Central memory CD8-positive, alpha-beta T cell (primary cell): ENCODE results near the gene HPGDS.
"Not testable (repeated sequence)": the region's sequence is repeated elsewhere in the genome, so short reads cannot be mapped to it uniquely, and the experiment has no call there.

Source experiments
- ATAC-seq: fragments of 150-1000 bp; cut with Tn5 transposase; replicated peaks from 2 replicates; pipeline ENCODE4 v1.10.0; 2022; ENCODE audit warnings: mild to moderate bottlenecking, moderate FRiP score, moderate number of reproducible peaks; ENCODE audit not compliant: poor library complexity, severe bottlenecking; ENCODE audit errors: extremely low read depth
- DNase-seq, 2 donors: peaks; one replicate each; pipeline ENCODE4 v3.0.0; 2021; ENCODE audit warnings: low spot score in 2 of 2
- H3K27ac Mint-ChIP-seq: one replicate; pipeline ENCODE4 v1.8.0; 2022; ENCODE audit warnings: low read depth, mild to moderate bottlenecking, moderate library complexity, mixed read lengths
- H3K27me3 Mint-ChIP-seq: one replicate; pipeline ENCODE4 v1.8.0; 2022; ENCODE audit warnings: mixed read lengths
- H3K36me3 Mint-ChIP-seq: one replicate; pipeline ENCODE4 v1.8.0; 2022; ENCODE audit warnings: mild to moderate bottlenecking, moderate library complexity, mixed read lengths; ENCODE audit not compliant: insufficient read depth
- H3K4me1 Mint-ChIP-seq: one replicate; pipeline ENCODE4 v1.8.0; 2022; ENCODE audit warnings: mixed read lengths
- H3K4me3 Mint-ChIP-seq: one replicate; pipeline ENCODE4 v1.8.0; 2022; ENCODE audit warnings: mild to moderate bottlenecking, moderate library complexity, mixed read lengths
- H3K9me3 Mint-ChIP-seq: one replicate; pipeline ENCODE4 v1.8.0; 2022; ENCODE audit warnings: mixed read lengths

The HPGDS gene

DNA sequence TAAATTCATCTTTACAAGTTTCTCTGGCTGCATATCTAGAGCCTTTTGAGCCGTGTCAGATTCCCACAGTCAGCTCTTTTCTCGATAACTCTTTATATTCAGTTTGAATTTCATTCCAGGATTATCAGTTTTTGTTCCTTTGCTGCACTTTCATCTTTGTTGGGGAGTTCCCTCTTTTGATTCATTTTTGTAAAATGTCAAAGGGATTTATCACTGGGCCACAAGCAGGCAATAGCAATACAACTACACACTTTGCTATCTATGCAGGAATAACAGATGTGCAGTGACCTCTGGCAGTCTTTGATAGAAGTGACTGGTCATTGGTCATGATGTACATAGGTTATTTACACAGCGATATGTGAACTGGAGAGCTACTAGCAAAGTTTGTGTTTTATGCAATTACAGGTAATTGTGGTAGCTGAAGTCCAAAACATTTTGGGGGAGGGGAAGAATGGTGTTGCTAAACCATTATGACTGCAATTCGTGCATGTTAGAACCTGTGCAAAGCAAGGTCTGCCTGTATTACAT, 43.8 kb downstream of the HPGDS start:
- Mint-ChIP-seq H3K27me3 (no peaks in the 10 kb centered on the region), H3K4me1 (no peaks in the 10 kb centered on the region), H3K27ac (no peak overlapping the region), H3K4me3 (no peak overlapping the region), H3K9me3 (no peaks in the 10 kb centered on the region), H3K36me3 (no peaks in the 10 kb centered on the region)
- ATAC-seq (no peak), DNase-seq (no peak)

DNA sequence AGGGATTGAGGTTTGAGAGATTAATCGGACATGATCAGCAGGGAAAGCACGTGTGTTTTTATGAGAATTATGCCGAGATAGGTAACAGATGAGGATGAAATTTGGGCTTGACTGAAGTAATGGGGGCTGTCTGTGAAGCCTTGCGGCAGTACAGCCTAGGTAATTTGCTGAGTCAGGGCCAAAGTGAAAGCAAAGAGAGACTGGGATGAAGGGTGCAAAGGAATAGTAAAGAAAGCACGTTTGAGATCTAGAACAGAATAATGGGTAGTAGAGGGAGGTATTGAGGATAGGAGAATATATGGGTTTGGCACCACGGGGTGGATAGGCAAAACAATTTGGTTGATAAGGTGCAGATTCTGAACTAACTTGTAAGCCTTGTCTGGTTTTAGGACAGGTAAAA, 47.2 kb downstream of the HPGDS start:
- not testable (repeated sequence) for H3K4me3 Mint-ChIP-seq, H3K9me3 Mint-ChIP-seq

DNA sequence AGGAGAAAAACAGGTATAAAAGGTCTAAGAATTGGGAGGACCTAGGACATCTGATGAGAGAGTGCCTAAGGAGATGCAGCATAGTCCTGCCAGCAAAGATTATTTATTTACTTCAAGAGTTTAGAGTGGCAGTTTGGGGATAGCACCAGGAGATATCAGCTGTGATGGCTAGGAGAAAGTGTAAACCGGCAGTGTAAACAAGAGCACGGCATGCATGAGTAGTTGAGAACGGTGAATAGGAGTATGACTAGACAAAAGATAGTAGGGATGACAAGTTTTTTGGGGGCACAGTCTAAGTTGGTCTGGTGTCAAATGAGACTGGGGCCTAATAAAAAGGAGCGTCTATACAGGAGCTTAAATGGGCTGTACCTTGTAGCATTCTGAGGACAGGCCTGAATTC, 48.7 kb downstream of the HPGDS start:
- not testable (repeated sequence) for ATAC-seq, H3K27me3 Mint-ChIP-seq, H3K4me3 Mint-ChIP-seq, DNase-seq, H3K9me3 Mint-ChIP-seq, H3K27ac Mint-ChIP-seq, H3K4me1 Mint-ChIP-seq, H3K36me3 Mint-ChIP-seq

More for the DNA sequence above, 47.2 kb downstream of the HPGDS start:
- H3K27ac Mint-ChIP-seq, H3K27me3 Mint-ChIP-seq, DNase-seq, ATAC-seq, H3K36me3 Mint-ChIP-seq, H3K4me1 Mint-ChIP-seq: not testable (repeated sequence)

DNA sequence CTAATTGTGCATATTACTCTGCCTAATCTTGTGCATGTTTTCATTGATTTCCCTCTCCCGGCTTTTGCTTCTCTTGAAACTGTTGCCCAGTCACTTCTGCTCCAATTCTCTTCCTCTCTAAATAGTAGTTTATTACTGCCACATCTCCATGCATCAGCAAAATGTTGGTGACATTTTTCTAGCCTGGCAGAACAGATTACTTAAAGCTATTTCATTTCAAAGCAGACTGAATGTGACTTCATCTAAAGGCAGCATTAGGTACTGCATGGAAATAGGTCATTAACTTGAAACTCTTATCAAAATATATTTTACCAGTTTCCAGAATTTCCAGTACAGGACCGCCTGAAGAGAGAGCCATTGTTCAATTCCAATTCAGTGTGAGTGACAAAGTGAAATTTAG, 52.4 kb downstream of the HPGDS start:
- H3K27ac Mint-ChIP-seq: peak overlapping the region; percentile 1
- H3K4me1 Mint-ChIP-seq: no peaks in the 10 kb centered on the region
- peaks cover 25% of the 10 kb centered on the region for H3K36me3 Mint-ChIP-seq
- H3K4me3 Mint-ChIP-seq: no peak overlapping the region
- no peak for ATAC-seq
- H3K9me3 Mint-ChIP-seq: no peaks in the 10 kb centered on the region
- H3K27me3 Mint-ChIP-seq: no peaks in the 10 kb centered on the region
- DNase-seq: no peak

DNA sequence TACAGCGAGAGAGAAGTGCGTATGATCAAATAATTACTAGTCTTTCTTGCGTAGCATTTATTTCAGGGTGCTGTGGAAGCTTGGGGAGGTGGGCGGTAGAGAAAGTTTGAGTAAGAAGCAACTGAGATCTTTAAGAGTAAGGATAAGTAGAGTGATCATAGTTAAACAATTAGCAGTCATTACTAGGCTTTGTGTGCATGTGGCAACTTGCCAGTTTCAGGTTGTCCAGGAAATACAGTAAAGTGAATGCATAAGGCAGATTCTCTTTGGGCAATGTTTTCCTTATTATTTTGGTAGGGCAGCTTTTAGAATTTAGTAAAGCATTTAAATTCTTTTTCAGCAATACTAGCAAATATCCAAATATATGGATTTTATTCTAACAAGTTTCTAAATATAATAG, 57.0 kb downstream of the HPGDS start:
- Mint-ChIP-seq H3K4me3 (no peak overlapping the region), H3K36me3 (peaks cover 49% of the 10 kb centered on the region), H3K27ac (no peak overlapping the region)

DNA sequence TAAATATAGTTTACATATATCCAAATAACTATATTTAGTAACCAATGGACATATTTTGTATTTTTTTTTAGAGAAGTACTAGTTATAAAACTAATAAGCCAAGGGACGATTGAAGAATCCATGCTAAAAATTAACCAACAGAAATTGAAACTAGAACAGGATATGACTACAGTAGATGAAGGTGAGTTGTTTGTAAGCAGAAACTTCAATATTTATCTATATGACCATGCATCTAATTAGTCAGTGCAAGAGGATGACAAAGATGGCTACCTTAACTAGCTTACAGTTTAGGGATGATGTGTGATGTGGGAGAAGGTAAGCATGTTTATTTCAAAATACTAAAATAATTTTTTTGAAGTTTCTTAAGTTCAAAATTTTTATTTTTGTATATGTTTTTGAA, 57.7 kb downstream of the HPGDS start:
- Mint-ChIP-seq H3K27me3 (no peaks in the 10 kb centered on the region), H3K4me3 (no peak overlapping the region), H3K36me3 (peaks cover 47% of the 10 kb centered on the region), H3K27ac (no peak overlapping the region), H3K4me1 (no peaks in the 10 kb centered on the region), H3K9me3 (no peaks in the 10 kb centered on the region)
- DNase-seq (no peak), ATAC-seq (no peak)

More for the DNA sequence above, 57.0 kb downstream of the HPGDS start:
- Mint-ChIP-seq H3K9me3 (no peaks in the 10 kb centered on the region), H3K27me3 (no peaks in the 10 kb centered on the region), H3K4me1 (no peaks in the 10 kb centered on the region)
- DNase-seq (no peak), ATAC-seq (no peak)

DNA sequence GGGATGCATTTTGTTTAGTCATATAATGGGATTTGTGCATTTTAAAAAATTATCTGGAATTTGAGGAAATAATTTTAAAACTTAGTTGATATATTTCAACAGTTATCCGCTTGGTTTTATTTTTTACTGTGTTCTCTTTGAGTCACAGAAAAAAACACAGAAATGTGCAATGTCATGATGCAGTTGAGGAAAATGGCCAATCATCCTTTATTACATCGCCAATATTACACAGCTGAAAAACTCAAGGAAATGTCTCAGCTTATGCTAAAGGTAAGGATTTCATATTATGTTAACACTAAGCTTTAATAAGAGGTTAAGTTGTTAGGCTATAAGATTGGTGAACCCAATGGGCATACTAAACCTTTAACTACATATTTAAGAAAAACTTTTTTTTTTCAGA, 63.9 kb downstream of the HPGDS start:
- Mint-ChIP-seq H3K27ac (no peak overlapping the region), H3K36me3 (peaks cover 56% of the 10 kb centered on the region), H3K4me1 (no peaks in the 10 kb centered on the region), H3K27me3 (no peaks in the 10 kb centered on the region), H3K4me3 (no peak overlapping the region), H3K9me3 (no peaks in the 10 kb centered on the region)
- DNase-seq: no peak
- no peak for ATAC-seq

DNA sequence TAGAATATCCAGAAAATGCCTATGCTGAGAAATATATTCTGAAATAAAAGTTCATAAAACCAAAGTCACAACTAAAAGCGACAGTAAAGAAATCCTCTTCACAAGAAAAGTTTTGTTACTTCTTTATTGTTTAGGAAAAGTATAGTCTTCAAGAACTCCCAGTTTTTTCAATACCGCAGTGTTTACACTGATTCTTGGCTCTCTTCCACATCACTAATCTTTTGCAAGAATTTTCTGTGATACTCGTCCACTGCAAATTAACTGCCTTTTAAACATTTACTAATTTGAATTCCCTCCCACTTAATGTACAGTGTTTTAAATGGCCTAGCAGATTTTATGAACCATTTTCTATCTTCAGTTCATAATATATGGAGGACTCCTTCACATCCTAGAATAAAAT, 65.1 kb downstream of the HPGDS start:
- Mint-ChIP-seq H3K4me1 (no peaks in the 10 kb centered on the region), H3K36me3 (peaks cover 47% of the 10 kb centered on the region), H3K27me3 (no peaks in the 10 kb centered on the region), H3K4me3 (no peak overlapping the region), H3K27ac (no peak overlapping the region), H3K9me3 (no peaks in the 10 kb centered on the region)
- DNase-seq: no peak
- ATAC-seq: no peak

DNA sequence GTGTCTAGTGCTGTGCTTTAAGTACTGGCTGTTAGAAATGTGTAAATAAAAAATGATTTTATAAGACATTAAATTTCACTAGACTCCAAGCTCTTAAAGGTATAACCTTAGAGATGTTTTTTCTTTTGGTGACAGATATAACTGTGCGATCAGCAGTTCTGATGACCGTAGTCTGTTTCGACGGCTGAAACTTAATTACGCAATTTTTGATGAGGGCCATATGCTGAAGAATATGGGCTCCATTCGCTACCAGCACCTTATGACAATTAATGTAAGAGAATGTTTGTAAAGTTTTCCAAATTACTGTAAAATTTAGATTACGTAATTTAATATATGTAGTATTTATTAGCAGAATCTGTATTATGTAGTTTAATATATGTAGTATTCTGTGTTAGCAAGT, 66.4 kb downstream of the HPGDS start:
- Mint-ChIP-seq H3K27ac (no peak overlapping the region), H3K27me3 (no peaks in the 10 kb centered on the region), H3K4me3 (no peak overlapping the region), H3K4me1 (no peaks in the 10 kb centered on the region), H3K36me3 (peaks cover 43% of the 10 kb centered on the region), H3K9me3 (no peaks in the 10 kb centered on the region)
- DNase-seq (no peak), ATAC-seq (no peak)

DNA sequence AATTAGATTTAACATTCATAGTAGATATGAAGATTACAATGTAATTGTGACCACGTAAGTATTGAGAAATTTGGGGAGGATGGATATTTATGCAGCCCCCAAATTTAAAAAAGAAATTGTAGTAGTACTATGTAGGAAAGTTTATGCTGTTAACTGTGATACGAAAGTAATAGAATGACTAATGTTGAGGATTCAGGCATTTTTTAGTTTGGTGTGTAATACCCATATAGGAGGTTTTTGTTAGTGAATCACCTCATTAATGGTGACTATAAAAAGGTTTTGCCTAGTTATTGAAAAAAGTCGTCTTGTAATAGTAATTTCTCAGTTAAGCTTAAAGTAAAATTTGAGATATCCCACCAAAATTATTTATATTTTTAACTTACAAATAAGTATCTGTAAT, 67.7 kb downstream of the HPGDS start:
- Mint-ChIP-seq H3K27ac (no peak overlapping the region), H3K36me3 (peaks cover 39% of the 10 kb centered on the region), H3K4me3 (no peak overlapping the region), H3K4me1 (no peaks in the 10 kb centered on the region), H3K27me3 (no peaks in the 10 kb centered on the region), H3K9me3 (no peaks in the 10 kb centered on the region)
- no peak for ATAC-seq
- DNase-seq: no peak

DNA sequence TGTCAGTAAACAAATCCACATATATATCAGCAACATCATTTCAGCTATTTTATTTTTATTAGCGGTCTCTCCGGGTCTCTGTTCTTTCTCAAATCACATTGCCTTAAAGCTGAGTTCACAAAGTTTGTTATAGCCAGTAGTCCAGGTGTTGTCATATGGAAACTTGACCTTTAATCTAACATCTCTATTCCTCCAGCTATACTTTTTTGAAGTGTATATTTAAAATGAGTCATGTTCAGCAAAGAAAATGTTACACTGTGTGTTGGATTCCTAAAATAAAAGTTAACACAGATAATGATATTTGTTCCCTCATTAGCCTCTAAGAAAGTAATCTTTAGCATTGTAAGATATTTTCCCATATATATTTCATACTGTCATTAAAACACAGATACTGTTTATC, 71.4 kb downstream of the HPGDS start:
- Mint-ChIP-seq H3K27me3 (no peaks in the 10 kb centered on the region), H3K4me1 (no peaks in the 10 kb centered on the region), H3K9me3 (no peaks in the 10 kb centered on the region), H3K36me3 (peaks cover 17% of the 10 kb centered on the region), H3K4me3 (no peak overlapping the region), H3K27ac (peak overlapping the region; percentile 53)
- DNase-seq (no peak), ATAC-seq (no peak)

DNA sequence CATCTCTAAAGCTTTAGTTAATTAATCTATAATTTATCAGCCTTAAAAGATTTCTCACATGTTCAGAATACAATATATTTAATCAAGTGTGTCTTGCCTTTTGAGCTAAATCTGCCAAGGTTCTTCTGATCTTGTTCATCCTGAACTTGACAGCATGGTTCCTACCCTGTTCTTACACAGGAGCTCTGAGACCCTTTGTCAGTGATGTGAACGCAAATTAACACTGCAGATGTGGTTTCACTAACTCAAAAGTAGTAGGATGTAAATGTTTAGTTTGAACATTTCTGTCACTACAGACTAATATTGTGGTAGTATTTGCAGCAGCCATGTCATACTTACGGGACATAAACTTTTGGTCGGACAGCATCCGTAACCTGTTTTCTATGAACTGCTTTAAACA, 75.6 kb downstream of the HPGDS start:
- peaks cover 6% of the 10 kb centered on the region for H3K4me1 Mint-ChIP-seq
- H3K4me3 Mint-ChIP-seq: no peak overlapping the region
- no peaks in the 10 kb centered on the region for H3K9me3 Mint-ChIP-seq
- peaks cover 12% of the 10 kb centered on the region for H3K36me3 Mint-ChIP-seq
- H3K27ac Mint-ChIP-seq: no peak overlapping the region
- ATAC-seq: no peak
- no peaks in the 10 kb centered on the region for H3K27me3 Mint-ChIP-seq
- no peak for DNase-seq

DNA sequence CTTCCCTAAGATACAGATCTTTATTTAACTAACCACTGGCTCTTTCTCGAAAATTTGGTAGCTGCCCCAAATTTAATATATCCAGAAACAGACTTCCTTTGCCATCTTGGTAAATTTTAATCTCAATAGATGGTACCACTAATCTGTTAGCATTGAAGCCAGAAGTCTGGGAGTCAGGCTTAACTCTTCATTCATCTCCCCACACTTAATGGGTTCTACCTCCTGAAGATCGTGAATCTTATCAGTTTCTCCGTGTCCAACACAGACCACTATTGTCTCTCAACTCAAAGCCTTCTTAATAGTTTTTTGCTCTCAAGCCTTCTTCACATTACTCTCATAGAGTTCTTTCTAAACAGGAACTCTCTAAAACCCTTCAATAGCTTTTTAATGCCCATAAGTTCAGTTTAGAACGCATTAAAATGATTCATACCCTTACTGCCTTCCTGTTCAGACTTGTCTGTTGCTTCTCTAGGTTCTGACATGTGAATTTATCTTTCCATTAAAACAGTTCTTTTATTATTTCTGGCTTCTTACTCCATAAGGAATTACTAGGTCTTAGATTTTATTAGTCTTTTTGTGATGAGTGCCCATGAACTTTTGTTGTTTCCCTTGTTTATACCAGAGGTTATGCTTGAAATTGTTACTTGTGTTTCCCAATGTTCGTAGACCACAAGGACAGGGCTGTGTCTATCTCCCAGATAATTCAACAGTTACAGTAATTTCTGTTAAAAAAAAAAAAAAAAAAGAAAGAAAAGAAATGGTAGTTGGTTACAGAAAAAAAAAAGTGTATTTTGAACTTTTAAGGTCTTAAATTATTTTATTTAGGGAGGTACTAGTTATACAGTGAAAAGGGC, 80.2 kb downstream of the HPGDS start:
- peaks cover 10% of the 10 kb centered on the region for H3K36me3 Mint-ChIP-seq
- no peak overlapping the region for H3K27ac Mint-ChIP-seq
- no peak for ATAC-seq

More for the DNA sequence above, 80.2 kb downstream of the HPGDS start:
- peaks cover 10% of the 10 kb centered on the region for H3K4me1 Mint-ChIP-seq
- no peak overlapping the region for H3K4me3 Mint-ChIP-seq
- DNase-seq: no peak
- no peaks in the 10 kb centered on the region for H3K27me3 Mint-ChIP-seq
- no peaks in the 10 kb centered on the region for H3K9me3 Mint-ChIP-seq
